Hepatocyte (in vitro differentiated cells): Measurements from ENCODE around the gene NME7. TPM values are rescaled to one million over a fixed set of nuclear protein-coding genes. Genes with fewer than 3 reads are reported as not detected.

ENCODE experiments used
- DNase-seq: peaks from one replicate; pipeline ENCODE4 v3.0.0-alpha.2; 2016; ENCODE audit warnings: low spot score
- H2AFZ ChIP-seq: fragments of 200-600 bp; sonication (generic); 2 replicates; pipeline ENCODE4 v1.6.0; 2016; ENCODE audit warnings: antibody characterized with exemption, mild to moderate bottlenecking
- H3K27ac ChIP-seq: fragments of 200-600 bp; sonication (generic); 2 replicates; pipeline ENCODE4 v1.5.1; 2016; ENCODE audit warnings: mild to moderate bottlenecking
- H3K27me3 ChIP-seq: fragments of 200-600 bp; sonication (generic); 2 replicates; pipeline ENCODE4 v1.6.1; 2016
- H3K36me3 ChIP-seq: fragments of 200-600 bp; sonication (generic); replicated peaks from 2 replicates; pipeline ENCODE4 v1.5.1; 2016; ENCODE audit warnings: low read depth; ENCODE audit not compliant: insufficient read depth
- H3K4me1 ChIP-seq: fragments of 200-600 bp; sonication (generic); 2 replicates; pipeline ENCODE4 v1.5.1; 2016; ENCODE audit warnings: mild to moderate bottlenecking, moderate library complexity; ENCODE audit not compliant: insufficient read depth
- H3K4me2 ChIP-seq: fragments of 200-600 bp; sonication (generic); 2 replicates; pipeline ENCODE4 v1.6.0; 2016
- H3K4me3 ChIP-seq: fragments of 200-600 bp; sonication (generic); 2 replicates; pipeline ENCODE4 v1.5.1; 2016; ENCODE audit warnings: mild to moderate bottlenecking
- H3K79me2 ChIP-seq: fragments of 200-600 bp; sonication (generic); 2 replicates; pipeline ENCODE4 v1.6.0; 2017; ENCODE audit warnings: mild to moderate bottlenecking
- H3K9me2 ChIP-seq: fragments of 200-600 bp; sonication (generic); replicated peaks from 2 replicates; pipeline ENCODE4 v1.6.0; 2017; ENCODE audit warnings: mild to moderate bottlenecking; ENCODE audit not compliant: insufficient read depth
- H3K9me3 ChIP-seq: fragments of 200-600 bp; sonication (generic); 2 replicates; pipeline ENCODE4 v1.5.1; 2016; ENCODE audit warnings: low read depth, mild to moderate bottlenecking
- H4K20me1 ChIP-seq: fragments of 200-600 bp; sonication (generic); 2 replicates; pipeline ENCODE4 v1.6.0; 2016; ENCODE audit warnings: mild to moderate bottlenecking; ENCODE audit not compliant: insufficient read depth, poor library complexity, severe bottlenecking
- EZH2 ChIP-seq: fragments of 200-600 bp; sonication (generic); IDR thresholded peaks from 2 replicates; pipeline ENCODE4 v1.6.1; 2016; ENCODE audit warnings: antibody characterized with exemption, mild to moderate bottlenecking, borderline replicate concordance
- EZH2phosphoT487 ChIP-seq: fragments of 200-600 bp; sonication (generic); IDR thresholded peaks from one replicate; pipeline ENCODE4 v1.6.1; 2018; ENCODE audit warnings: antibody characterized with exemption, mild to moderate bottlenecking, low read depth, moderate library complexity; ENCODE audit not compliant: unreplicated experiment, severe bottlenecking
- WGBS: methylation state at CpG from one replicate; pipeline ENCODE4 v1.1.6; 2016; ENCODE audit warnings: low lambda C conversion rate; ENCODE audit errors: missing lambda C conversion rate; 5-methylcytosine and 5-hydroxymethylcytosine counted together
- polyA plus RNA-seq: library from polyadenylated mRNA; unstranded; fragments of >200 nt; fragmentation: Nextera tagmentation; extraction: Ambion mirVana; gene quantifications from 2 replicates; pipeline ENCODE4 v1.2.1, GENCODE V29; 2016
- total RNA-seq: library from RNA; depleted of rRNA; stranded (reverse); fragments of >200 nt; gene quantifications from 2 replicates; pipeline ENCODE4 v1.2.3, GENCODE V29; 2014
- TF ChIP-seq, protein P1 (sequence below): fragments of 200-600 bp; sonication (generic); IDR thresholded peaks from 2 replicates; pipeline ENCODE4 v1.5.1; 2016; ENCODE audit warnings: antibody characterized with exemption, mild to moderate bottlenecking; ENCODE audit not compliant: poor library complexity

Gene NME7
- total and polyA plus RNA-seq, 2 experiments from 2014 or later: 13.7 to 76.5 TPM

DNA sequence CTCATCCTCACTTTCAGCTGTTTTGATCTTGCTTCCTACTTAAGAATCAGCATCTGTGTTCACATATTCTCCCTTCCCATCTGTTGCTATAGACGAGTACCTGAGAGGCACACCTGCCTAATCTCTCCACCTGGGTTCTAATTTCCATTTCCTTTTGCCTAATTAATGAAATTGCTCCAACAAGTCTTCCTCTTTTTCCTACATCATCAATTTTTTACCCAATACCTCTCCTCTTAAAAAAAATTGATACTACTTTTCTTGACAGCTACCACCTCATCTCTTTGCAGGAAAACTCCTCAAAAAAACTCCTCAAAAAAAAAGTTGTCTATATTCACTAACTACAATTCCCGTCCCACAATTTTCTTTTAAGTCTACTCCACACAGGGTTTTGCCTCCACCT, 71.8 kb downstream of the NME7 start:
- H4K20me1 ChIP-seq: no peaks in the 10 kb centered on the region
- no peak for DNase-seq
- H3K9me3 ChIP-seq: no peaks in the 10 kb centered on the region
- no peaks in the 10 kb centered on the region for H3K4me1 ChIP-seq
- no peak for TF ChIP-seq EZH2
- TF ChIP-seq, protein P1, sequence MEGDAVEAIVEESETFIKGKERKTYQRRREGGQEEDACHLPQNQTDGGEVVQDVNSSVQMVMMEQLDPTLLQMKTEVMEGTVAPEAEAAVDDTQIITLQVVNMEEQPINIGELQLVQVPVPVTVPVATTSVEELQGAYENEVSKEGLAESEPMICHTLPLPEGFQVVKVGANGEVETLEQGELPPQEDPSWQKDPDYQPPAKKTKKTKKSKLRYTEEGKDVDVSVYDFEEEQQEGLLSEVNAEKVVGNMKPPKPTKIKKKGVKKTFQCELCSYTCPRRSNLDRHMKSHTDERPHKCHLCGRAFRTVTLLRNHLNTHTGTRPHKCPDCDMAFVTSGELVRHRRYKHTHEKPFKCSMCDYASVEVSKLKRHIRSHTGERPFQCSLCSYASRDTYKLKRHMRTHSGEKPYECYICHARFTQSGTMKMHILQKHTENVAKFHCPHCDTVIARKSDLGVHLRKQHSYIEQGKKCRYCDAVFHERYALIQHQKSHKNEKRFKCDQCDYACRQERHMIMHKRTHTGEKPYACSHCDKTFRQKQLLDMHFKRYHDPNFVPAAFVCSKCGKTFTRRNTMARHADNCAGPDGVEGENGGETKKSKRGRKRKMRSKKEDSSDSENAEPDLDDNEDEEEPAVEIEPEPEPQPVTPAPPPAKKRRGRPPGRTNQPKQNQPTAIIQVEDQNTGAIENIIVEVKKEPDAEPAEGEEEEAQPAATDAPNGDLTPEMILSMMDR: no peak
- TF ChIP-seq EZH2phosphoT487: no peak
- H3K79me2 ChIP-seq: no peaks in the 10 kb centered on the region
- no peak overlapping the region for H3K27ac ChIP-seq
- no peaks in the 10 kb centered on the region for H3K27me3 ChIP-seq
- H2AFZ ChIP-seq: no peak overlapping the region
- WGBS: 100% methylated on average over 2 of the region's 2 CpGs
- no peaks in the 10 kb centered on the region for H3K36me3 ChIP-seq
- no peak overlapping the region for H3K4me3 ChIP-seq
- no peaks in the 10 kb centered on the region for H3K9me2 ChIP-seq
- H3K4me2 ChIP-seq: no peak overlapping the region

DNA sequence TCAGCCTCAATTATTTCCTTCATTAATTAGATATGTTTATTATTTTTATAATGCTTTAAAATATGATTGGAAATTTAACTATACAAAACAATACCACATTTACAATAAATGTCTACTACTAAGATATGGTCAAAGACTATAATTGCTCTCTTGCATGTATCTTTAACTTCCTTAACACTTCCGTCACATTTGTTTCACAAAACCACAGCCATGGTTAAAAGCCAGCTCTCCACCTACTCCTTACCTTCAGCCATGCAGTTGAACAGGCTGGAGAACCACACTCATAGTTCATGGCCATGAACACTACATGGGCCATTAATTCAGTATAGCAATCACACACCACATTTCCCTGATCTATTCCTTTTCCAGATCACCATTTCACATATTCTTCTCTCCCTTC, 72.2 kb downstream of the NME7 start:
- Histone ChIP-seq H3K27me3 (no peaks in the 10 kb centered on the region), H3K9me2 (no peaks in the 10 kb centered on the region), H3K4me2 (no peak overlapping the region), H4K20me1 (no peaks in the 10 kb centered on the region), H2AFZ (no peak overlapping the region), H3K4me3 (no peak overlapping the region), H3K79me2 (no peaks in the 10 kb centered on the region), H3K36me3 (no peaks in the 10 kb centered on the region), H3K9me3 (no peaks in the 10 kb centered on the region), H3K4me1 (no peaks in the 10 kb centered on the region), H3K27ac (no peak overlapping the region)
- no peak for DNase-seq
- TF ChIP-seq, protein P1: no peak
- WGBS: 97% methylated on average over 1 of the region's 1 CpG

DNA sequence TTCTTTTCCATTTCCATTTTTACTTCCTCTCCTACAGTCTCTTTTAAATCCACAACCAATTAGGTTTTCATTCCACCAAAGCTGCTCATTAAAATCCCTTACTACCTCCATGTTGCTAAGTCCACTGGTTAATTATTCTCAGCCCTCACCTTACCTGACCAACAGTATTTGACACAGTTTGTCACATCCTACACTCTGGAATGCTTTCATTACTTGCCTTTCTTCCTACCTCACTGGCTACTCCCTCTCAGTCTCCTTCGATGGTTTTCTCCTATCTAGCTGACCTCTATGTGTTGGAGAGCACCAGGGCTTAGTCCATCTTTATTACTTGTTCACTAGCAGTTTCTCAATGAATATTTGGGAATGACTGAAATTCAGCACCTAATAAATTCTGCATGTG, 78.6 kb downstream of the NME7 start:
- WGBS: 67% methylated on average over 1 of the region's 1 CpG
- no peak overlapping the region for H3K27ac ChIP-seq
- no peaks in the 10 kb centered on the region for H3K27me3 ChIP-seq
- no peak overlapping the region for H3K4me2 ChIP-seq
- no peak for DNase-seq
- H4K20me1 ChIP-seq: no peaks in the 10 kb centered on the region
- no peaks in the 10 kb centered on the region for H3K79me2 ChIP-seq
- H3K36me3 ChIP-seq: no peaks in the 10 kb centered on the region
- H2AFZ ChIP-seq: no peak overlapping the region
- H3K4me3 ChIP-seq: no peak overlapping the region
- H3K9me2 ChIP-seq: no peaks in the 10 kb centered on the region
- H3K9me3 ChIP-seq: no peaks in the 10 kb centered on the region
- TF ChIP-seq, protein P1: no peak
- TF ChIP-seq EZH2phosphoT487 (no peak), EZH2 (no peak)
- H3K4me1 ChIP-seq: no peaks in the 10 kb centered on the region

DNA sequence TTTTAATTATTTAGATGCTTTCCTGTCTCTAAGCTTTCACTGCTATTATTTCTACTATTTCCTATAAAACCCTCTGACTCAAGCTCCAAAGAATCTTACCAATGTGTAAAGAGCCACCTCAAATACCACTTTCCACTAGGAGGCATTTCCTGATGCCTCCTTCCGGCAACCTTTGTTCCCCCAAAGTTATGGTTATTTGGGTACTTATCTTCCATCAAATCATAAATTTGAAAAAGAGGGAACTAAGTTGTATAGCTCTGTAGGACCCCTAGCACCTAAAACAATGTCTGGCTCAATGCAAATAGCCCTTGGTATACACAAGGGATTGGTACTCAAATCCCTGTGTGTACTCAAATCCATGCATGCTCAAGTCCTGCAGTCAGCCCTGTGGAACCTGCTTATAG, 79.6 kb downstream of the NME7 start:
- DNase-seq: no peak
- H3K27ac ChIP-seq: no peak overlapping the region
- no peaks in the 10 kb centered on the region for H3K4me1 ChIP-seq
- H2AFZ ChIP-seq: no peak overlapping the region
- no peaks in the 10 kb centered on the region for H3K27me3 ChIP-seq
- TF ChIP-seq EZH2phosphoT487 (no peak), EZH2 (no peak)
- TF ChIP-seq, protein P1: no peak
- H4K20me1 ChIP-seq: no peaks in the 10 kb centered on the region
- WGBS: 78% methylated on average over 1 of the region's 1 CpG
- no peaks in the 10 kb centered on the region for H3K9me2 ChIP-seq
- no peaks in the 10 kb centered on the region for H3K9me3 ChIP-seq
- H3K79me2 ChIP-seq: no peaks in the 10 kb centered on the region
- H3K36me3 ChIP-seq: no peaks in the 10 kb centered on the region
- no peak overlapping the region for H3K4me3 ChIP-seq
- no peak overlapping the region for H3K4me2 ChIP-seq
